Measurements from ENCODE around the gene COL18A1.

COL18A1 gene

DNA sequence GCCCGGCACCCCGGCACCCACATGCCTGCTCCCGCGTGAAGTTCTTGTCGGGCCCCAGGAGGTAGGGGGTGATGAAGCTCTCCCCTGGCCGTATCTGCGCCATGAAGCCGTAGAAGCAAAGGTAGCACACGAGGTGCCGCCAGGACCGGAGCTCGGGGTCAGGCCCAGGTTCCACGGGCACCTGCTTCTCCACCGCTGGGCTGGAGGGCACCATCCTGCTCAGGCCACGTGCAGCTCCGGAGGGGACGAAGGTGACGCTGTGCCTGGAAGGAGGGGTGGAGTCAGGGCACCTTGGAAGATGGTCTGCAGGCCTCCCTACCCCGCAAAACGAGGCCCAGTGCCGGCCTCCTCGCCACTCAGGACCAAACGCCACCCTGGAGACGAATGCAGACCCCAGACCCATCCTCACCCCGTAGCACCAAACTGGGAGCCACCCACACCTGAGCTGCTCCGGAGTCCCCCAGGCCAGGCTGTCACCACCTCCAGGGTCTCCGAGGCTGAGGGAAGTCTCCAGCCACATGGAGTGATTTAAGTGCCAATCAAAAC, 132.9 kb downstream of the COL18A1 start:
- no peak for FAIRE-seq

DNA sequence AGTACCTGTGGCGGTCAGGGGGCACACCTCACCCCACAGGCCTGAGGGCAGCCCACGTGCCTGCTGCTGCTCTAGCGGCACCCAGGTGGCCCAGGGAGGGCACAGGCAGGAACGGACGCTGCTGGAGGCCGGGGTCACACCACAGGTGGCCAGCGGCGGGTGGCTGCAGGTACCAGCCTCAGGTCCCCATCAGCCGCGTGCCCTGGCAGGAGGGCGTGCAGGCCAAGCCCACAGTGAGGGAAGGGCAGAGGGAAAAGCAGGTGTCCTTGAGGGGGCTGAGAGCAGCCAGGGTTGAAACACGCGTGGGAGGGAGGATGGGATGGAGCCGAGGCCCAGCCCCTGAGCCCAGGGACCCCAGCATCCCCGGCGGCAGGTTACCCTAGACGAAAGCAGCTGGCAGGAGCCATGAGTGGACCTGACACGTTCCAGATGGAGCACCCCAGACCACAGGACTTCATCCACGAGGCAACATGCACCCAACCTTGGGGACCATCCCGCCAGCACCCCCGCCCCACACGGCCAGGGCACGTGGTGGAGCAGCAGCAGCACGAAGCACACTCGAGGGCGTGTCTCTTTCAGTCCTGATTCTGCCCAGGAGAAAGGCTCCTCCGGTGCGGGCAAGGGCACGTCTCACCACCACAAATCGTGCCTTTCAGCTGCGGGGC, 133.5 kb downstream of the COL18A1 start:
- no peak for FAIRE-seq

DNA sequence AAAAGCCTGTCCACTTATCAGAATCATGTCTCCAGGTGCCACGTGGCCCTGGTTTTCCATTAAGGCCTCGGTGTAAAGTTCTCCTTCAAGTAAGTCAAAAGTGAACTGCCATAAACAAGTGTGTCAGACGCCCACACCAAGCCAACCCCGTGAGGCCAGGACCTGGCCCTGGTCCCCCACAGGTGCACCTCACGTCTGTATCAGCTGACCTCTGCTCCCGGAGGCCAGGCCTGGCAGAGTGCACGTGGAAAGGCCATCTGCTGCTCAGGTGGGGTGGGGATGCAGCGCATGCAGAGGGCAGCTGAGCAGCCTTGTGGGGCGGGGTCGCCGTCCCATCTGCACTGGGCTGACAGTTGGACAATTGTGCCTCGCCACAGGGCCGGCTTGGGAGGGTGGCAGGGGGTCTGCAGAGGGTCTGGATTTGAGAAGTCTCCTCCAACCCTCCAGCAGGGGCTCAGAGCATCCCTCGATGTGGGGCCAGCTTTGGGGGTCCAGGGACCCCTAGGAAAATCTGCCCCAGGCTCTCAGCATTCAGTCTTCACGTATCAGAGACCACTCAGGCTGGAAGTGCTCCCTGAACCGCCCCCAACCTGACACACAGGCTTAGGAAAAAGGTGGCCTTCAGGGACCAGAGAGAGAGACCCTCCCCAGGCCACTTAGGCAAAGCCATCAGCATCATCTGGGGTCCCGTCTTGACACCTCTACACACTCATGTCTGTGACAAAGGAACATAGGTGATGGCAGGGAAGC, 134.3 kb downstream of the COL18A1 start:
- no peak for FAIRE-seq

DNA sequence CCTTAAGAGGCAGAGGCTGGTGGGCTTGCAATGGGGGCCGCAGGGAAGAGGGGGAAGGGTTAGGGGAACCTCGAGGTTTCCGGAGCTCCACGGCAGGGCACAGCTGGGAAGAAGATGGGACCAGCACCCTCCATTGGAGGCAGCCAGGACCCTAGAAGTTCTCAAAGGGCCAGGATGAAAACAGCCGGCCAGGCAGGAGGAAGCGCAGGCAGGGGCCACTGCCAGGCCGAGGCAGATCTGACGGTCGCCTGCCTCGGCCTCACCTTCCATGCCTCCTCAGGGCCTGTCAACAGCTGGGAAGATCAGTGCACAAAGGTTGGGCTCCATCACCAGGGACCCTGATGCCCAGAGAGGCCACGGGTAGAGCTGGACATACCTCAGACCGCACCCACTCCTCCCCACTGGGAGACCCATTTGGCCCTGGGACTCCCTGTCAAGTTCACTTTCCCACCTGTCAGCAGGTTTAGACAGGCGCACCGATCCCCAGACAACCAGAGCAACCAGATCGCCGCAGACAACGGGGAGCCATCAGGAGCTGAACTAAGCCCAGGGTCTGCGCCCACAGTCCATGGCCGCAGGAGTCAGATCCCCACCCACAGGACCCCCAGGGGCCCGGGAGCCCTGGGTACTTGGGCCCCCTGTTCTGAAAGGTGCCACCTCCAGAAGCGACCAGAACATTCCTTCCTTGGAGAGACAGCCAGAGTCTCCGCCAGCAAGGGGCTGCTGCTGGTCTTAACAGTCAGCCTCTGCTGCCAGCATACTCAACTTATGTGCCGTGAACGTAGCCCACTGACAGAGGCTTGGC, 135.0 kb downstream of the COL18A1 start:
- no peak for FAIRE-seq

DNA sequence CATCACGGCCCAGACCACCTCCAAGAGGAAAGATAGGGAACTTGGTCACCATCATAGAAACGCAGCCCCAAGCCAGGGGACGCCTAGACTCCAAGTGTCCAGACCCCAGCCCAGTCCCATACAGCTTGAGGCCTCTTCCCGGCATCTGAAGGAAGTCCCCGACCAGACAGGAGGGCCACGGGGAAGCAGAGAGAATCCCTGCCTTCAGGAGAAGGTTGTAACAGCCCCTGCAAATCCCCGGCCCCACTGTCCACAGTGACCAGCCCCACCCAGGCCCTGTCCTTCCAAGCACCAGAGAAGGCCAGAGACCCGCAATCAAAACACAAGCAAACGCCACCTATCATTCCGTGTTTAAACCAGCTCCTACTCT, 135.6 kb downstream of the COL18A1 start:
- FAIRE-seq, result no peak

DNA sequence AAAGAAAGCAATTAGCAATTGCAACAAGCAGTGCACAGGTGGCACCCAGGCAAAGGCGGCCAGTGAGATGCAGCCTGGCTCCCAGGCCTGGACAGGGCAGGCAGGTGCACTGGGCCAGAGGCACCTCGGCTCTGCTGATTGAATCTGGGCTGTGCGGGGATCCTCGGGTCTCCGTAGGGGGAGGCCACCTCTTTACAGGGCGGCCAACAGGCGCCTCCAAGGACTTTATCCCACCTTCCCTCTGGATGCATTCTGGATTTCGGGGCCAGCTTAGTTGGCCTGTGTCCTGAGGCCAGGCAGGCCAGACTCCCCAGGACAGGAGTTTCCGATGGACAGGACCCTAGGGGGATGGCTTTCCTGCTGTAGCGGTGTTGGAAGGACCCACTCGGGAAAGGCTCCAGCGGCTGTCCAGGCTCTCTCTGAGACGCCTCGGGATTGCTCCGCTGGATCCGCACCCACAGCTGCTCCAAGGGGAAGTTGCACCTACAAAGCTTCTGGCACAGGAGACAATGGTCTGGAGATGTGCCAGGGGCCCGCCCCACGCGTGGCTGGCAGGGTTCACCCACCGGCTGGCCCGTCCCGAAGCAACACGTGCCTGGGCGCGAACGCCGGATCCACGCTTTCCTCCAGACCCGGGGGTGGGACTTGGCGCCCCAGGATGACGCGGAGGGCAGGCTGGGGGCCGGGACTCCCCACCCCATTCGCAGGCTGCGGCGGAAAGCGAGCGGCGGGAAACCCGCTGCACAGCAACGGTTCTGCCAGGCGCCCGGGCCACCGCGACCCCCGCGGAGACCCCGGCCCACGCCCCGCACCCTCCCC, 136.5 kb downstream of the COL18A1 start:
- no peak for FAIRE-seq

DNA sequence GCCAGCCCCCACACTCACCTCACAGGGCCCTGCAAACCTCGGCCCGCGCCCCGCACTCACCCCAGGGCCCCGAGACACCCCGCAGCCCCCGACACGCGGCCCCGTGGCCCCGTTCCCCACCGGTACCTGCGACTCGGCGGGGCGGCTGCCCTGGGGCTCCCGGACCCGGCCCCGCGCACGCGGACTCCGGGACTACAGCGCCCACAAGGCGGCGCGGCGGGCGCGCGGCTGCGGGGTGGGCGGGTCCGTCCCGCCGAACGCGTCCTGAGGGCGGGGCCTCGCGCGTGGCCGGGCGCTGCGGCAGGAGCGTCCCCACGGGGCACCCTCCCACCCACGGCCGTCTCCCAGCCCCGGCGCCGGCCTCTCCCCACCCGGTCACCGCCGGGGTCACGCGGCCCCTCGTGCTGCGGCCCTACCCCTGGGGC, 137.3 kb downstream of the COL18A1 start, which contains the start of gene SLC19A1:
Gene SLC19A1 (minus strand): TSS at position 199 of the 425 bp plus-strand sequence. CDS start 4,481 bp downstream, outside the sequence.
- no peak for FAIRE-seq

DNA sequence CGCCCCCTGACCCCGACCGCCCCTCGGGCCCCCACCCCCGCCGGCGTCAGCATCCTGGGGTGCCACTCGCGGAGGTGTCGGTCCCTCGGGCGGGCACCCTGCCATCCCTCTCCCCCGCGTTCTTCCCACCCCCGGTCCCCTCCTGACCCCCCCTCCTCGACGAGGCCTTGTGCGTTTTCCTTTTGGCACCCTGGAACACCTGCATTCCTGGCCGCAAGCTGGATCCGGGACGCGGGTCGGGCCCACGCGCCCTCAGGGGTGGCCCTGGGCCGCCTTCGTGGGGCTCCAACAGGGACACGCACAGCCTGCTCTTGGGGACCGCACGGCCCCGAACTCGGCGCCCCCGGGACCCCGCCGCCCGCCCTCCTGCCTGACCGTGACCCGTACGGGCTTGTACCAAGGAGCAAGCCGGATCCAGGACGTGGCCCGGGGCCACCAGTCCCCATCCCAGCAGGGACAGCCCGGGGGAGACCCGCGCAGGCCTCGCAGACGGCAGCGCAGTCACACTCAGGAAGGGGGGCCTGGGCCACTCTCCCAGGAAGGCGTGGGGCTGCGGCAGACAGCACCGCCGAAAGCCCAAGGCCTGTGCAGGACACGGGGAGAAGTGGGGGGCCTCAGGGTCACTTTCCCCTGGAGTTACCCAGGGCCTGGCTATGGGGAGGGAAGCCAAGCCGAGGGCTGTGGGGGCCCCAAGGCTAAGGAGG, 137.9 kb downstream of the COL18A1 start:
- no peak for FAIRE-seq

DNA sequence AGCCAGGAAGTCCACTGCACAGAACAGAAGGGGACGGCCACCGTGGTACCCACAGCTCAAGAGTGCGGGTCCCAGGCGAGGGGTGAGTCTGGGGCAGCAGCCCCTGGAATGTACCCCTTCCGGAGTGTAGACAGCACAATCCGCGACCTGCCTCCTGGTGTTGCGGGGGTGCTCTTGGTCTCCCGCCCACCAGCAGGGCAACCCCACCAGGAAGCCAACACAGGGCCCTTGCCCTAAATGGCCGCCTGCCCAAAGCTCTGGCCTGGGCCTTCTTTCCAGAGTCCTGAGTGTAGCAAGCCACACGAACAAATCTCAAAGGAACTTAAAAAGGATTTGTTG, 138.4 kb downstream of the COL18A1 start:
- no peak for FAIRE-seq

DNA sequence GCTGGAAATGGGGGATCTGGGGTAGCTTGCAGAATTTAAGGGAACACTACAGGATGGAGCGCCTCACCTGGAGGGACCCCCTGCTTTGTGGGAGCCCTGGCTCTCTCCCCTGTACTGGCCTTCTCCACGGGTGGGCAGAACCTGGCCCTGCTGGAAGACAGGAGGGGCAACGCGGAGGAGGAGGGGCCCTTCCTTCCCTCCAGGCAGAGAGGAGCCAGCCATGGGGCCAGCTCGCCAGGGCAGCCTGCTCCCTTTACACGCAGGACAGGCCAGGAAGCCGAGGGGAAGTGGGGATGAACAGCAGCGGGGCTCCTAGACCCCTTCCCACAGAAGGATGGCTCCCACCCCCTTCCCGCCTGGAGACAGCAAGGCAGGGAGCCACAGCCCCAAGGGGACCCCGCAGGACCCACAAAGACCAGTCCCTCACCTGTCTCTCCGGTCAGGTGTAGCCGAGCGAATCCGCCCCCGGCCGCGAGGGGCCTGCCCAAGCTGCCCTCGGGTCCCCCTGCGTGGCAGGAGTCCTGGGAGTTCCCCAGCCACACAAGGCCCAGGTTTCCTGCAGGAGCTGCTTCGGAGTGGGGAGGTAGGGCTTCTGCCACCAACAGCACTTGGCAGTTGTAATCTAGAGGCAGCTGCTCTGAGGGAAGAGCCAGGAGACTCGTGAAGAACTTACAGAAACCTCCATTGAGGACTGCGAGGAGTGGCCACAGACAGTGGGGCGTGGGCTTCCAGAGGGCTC, 138.9 kb downstream of the COL18A1 start:
- no peak for FAIRE-seq

DNA sequence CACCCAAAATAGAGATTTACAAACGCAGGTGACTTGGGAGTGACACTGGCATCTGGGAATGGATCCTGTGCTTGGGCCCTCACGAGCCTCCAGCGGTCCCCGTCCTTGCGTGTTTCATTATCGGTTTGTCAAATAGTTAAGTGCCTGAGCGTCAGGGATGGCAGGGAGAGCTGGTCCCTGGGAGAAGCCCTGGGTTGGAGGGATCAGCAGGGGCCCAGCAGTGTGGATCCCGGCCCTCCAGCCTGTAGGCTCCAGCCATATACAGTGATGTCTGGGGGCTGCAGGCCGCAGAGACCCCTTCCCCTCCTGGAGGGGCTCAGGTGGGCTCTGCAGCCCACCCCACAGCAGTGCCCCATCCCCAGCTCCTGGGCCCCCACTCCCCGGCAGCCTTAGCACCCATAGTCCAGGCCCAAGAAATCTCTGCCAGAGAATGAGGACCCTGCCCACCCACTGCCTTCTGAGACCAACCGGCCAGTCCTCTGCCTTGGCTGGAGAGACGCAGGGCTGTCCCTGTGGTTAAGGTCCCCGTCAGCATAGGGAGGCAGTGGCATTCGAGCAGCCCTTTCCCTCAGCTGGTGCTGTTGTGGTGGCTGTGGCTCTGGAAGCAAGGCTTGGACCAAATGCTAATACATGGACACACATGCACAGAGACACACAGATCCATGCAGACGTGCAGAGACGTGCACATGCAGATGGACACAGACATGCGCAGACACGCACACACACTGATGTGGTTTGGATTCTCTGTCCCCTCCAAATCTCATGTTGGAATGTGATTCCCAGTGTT, 139.7 kb downstream of the COL18A1 start:
- FAIRE-seq, result no peak

DNA sequence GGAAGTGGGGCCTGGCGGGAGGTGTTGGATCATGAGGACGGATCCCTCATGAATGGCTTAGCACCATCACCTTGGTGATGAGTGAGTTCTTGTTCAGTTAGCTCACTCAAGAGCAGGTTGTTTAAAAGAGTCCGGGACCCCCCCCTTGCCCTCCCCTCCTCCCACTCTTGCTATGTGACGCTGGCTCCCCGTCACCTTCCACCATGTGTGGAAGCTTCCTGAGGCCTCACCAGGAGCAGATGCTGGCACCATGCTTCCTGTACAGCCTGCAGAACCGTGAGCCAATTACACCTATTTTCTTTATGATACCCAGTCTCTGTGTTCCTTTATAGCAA, 140.2 kb downstream of the COL18A1 start:
- no peak for FAIRE-seq

DNA sequence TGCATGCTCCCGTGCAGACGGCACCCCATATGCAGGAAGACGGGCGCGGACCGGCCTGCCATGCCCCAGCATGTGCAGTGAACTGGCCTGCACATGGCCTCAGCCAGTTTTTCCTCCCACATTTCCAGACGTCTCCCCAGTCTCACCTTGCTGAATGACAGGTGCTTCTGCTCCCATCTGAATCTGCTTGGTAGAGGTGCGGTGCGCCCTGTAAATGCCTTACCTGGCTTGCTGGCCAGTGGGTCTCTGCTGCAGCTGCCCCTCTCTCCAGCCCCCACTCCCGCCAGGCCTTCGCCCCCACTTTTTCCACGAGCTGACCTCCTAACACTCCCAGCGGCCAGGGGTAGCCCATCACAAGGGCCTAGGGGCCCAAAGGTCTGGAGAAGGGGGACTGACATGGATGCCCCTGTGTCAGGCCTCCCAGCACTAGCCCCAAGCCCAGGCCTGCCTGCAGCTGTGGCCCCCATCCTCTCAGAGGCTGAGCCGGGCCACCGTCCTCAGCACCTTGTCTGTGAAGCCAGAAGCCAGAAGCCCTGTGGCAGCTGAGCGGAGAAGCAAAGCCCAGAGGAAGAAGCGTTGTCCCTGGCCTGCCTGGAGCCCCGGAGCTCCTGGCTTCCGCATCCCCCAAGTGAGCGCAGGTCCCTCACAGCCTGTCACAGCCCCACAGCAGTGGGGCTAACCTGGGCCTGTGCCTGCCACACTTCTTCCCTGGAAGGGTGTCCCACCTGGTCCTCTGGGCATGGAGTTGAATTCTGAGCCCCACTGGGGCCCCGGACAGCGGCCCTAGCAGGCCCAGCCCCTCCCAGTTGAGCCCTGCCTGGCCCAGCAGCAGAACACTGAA, 140.9 kb downstream of the COL18A1 start:
- FAIRE-seq, result no peak

DNA sequence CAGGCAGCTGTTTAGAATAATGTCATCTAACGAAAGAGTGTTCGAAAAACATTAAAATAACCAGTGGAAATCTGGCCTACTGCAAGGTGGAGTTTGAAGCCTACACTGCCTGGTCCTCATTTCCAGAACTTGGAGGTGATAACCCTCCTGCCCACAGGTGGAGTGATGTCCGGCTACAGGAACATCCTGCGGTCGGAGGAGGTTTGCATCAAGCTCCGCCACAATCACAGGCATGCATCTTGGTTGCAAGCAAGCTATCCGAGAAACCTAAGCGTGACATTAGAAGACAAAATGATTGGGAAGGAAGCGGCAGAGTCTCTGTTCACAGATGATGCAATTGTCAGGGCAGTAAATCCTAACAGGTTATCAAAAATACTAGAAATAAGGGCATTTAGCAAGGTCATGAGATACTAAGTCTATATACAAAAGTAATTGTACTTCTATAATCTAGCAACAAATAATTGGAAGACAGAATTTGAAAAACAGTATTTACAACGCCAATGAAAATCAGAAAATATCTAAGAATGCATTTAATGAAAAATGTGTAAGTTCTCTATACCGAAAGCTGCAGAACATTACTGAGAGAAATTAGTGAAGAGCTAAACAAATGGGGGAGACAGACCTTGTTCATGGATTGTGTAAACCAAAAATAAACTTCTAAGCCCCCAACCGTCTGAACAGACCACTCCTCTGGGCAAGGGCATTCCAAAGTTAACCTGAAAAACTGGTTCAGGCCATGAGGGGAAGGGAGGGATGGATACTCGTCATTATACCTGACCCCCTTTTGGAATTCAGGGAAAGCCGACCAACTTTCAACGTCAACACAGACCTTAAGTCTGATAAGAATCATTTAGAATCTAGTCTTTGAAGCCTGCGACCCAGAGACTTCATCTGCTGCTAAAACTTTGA, 141.9 kb downstream of the COL18A1 start:
- FAIRE-seq, result no peak

DNA sequence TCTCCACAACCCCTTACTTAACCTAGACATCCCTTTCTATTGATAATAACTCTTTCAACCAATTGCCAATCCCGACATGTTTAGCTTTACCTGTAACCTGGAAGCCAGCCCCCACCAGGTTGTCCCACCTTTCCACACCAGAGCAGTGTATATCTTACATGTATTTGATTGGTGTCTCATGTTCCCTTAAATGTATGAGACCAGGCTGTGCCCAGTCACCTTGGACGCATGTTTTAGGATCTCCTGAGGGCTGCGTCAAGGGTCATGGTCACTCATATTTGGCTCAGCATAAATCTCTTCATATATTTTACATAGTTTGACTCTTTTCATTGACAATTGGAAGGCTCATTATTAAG, 142.6 kb downstream of the COL18A1 start:
- FAIRE-seq, result no peak

DNA sequence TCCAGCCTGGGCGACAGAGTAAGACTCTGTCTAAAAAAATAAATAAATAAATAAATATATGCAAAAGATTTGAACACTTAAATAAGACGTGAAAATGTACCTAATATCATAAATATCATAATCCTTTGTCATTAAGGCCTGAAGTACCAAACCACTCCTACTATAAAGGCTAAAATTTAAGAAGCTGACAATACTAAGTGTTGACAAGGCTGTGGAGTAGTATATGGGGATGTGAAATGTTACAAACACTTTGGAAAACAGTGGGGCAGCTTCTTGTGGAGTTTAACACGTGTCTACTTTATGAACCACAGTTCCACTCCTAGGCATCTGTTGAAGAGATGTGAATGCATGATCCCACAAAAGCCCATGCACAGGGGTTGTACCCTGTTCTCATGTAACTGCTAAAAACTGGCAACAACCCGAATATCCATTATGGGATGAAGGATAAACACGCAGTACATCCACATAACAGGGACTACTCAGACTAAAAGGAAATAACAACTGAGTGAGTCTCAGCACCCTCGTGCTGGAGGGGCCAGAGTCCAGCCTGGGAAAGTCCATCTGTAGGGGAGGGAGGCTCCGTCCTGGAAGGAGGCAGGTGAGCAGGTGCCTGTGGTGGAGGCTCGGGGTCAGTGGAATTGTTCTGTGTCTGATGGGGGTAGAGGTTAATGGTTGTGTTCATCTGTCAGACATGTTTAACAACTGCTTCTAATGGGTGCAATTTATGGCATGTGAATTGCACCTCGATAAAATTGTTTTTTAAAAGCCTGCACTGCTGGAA, 143.9 kb downstream of the COL18A1 start:
- no peak for FAIRE-seq

DNA sequence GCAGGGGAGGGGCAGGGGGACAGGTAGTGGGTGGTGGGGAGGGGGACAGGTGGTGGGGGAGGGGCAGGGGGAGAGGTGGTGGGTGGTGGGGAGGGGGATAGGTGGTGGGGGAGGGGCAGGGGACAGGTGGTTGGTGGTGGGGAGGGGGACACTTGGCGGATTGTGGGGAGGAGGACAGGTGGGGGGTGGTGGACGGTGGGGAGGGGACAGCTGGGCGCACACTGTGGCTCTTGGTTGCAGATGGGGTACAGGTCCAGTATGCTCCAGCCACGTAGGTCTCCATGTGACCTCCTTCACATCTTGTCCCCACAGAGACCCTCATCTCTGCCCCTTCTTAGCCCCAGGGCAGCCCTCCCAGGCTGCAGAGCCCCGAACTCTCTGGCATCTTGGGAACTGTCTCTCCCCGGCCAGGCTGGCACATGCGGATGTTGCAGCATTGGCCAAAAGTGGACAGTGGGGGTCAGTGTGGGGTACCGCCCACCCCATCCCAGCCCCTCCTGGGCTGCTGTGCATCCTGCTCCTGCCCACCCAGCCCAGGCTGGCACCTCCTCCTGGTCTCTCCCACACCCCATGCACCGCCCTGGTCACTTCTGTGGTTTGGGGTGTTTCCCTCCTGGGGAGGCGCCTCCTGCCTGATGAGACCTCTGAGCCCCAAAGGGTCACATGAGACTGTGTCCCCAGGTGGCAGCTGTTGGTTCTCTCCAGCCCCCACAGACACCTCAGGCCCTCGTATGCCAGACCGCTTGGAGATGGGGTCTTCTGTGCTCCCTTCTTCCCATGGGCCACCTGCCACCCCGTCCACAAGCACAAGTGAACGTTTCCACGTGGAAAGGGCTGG, 144.9 kb downstream of the COL18A1 start:
- no peak for FAIRE-seq
